ENCODE measurements around the gene IFNA6.

The IFNA6 gene

GRCh38 chr9:21362287-21362686, 11.6 kb upstream of the IFNA6 start:
- H3F3A ChIP-seq (ENCODE audit: control insufficient read depth, insufficient read depth) = no peaks in the 10 kb centered on the region
- no peaks in the 10 kb centered on the region for H3K36me3 ChIP-seq (ENCODE audit: control insufficient read depth, low read length)
- no peaks in the 10 kb centered on the region for H3K4me1 ChIP-seq (ENCODE audit: control insufficient read depth, low read length)
- no peaks in the 10 kb centered on the region for H3K9me3 ChIP-seq (ENCODE audit: control insufficient read depth, insufficient read depth, low read length)
- TF ChIP-seq CTCF (IDR thresholded peaks at IDR 0.05; ENCODE audit: low read depth, low read length, poor library complexity, severe bottlenecking) = no peak
- no peak for TF ChIP-seq EZH2phosphoT487 (IDR thresholded peaks at IDR 0.05; ENCODE audit: borderline replicate concordance, low read length)
- H3K4me3 ChIP-seq (ENCODE audit: low read length) = no peak overlapping the region
- peaks cover 13% of the 10 kb centered on the region for H3K27me3 ChIP-seq (ENCODE audit: control insufficient read depth, low read length)
- no peak overlapping the region for H3K27ac ChIP-seq (ENCODE audit: low read depth, low read length)
- H3K9me2 ChIP-seq (replicated peaks; ENCODE audit: control insufficient read depth, low read length) = no peaks in the 10 kb centered on the region
- no peaks in the 10 kb centered on the region for H3K79me2 ChIP-seq (ENCODE audit: control insufficient read depth, low read length)
- no peaks in the 10 kb centered on the region for H4K20me1 ChIP-seq (ENCODE audit: control insufficient read depth, insufficient read depth, low read depth, low read length)
- no peak overlapping the region for H3K4me2 ChIP-seq (ENCODE audit: low read length)

- H3K4me1 ChIP-seq (ENCODE audit: control insufficient read depth, low read length) = no peaks in the 10 kb centered on the region
- H3K27me3 ChIP-seq (ENCODE audit: control insufficient read depth, low read length) = peaks cover 11% of the 10 kb centered on the region
- H3K9me2 ChIP-seq (replicated peaks; ENCODE audit: control insufficient read depth, low read length) = no peaks in the 10 kb centered on the region
- H3K79me2 ChIP-seq (ENCODE audit: control insufficient read depth, low read length) = no peaks in the 10 kb centered on the region
- H3K27ac ChIP-seq (ENCODE audit: low read depth, low read length) = no peak overlapping the region
- no peaks in the 10 kb centered on the region for H4K20me1 ChIP-seq (ENCODE audit: control insufficient read depth, insufficient read depth, low read depth, low read length)
- H3F3A ChIP-seq (ENCODE audit: control insufficient read depth, insufficient read depth) = no peaks in the 10 kb centered on the region
- no peaks in the 10 kb centered on the region for H3K36me3 ChIP-seq (ENCODE audit: control insufficient read depth, low read length)
- H3K4me2 ChIP-seq (ENCODE audit: low read length) = no peak overlapping the region
- H3K9me3 ChIP-seq (ENCODE audit: control insufficient read depth, insufficient read depth, low read length) = no peaks in the 10 kb centered on the region
- no peak overlapping the region for H3K4me3 ChIP-seq (ENCODE audit: low read length)
- TF ChIP-seq EZH2phosphoT487 (IDR thresholded peaks at IDR 0.05; ENCODE audit: borderline replicate concordance, low read length) (no peak), CTCF (IDR thresholded peaks at IDR 0.05; ENCODE audit: low read depth, low read length, poor library complexity, severe bottlenecking) (no peak)
These were observed 7.1 kb upstream of the IFNA6 start for GRCh38 chr9:21357479-21358460.

- Histone ChIP-seq H3K4me2 (ENCODE audit: low read length) (no peak overlapping the region), H3K36me3 (ENCODE audit: control insufficient read depth, low read length) (no peaks in the 10 kb centered on the region), H3K4me1 (ENCODE audit: control insufficient read depth, low read length) (no peaks in the 10 kb centered on the region), H3K79me2 (ENCODE audit: control insufficient read depth, low read length) (no peaks in the 10 kb centered on the region), H4K20me1 (ENCODE audit: control insufficient read depth, insufficient read depth, low read depth, low read length) (no peaks in the 10 kb centered on the region), H3F3A (ENCODE audit: control insufficient read depth, insufficient read depth) (no peaks in the 10 kb centered on the region), H3K4me3 (ENCODE audit: low read length) (no peak overlapping the region), H3K9me2 (replicated peaks; ENCODE audit: control insufficient read depth, low read length) (no peaks in the 10 kb centered on the region), H3K27ac (ENCODE audit: low read depth, low read length) (no peak overlapping the region), H3K9me3 (ENCODE audit: control insufficient read depth, insufficient read depth, low read length) (no peaks in the 10 kb centered on the region), H3K27me3 (ENCODE audit: control insufficient read depth, low read length) (peaks cover 17% of the 10 kb centered on the region)
- TF ChIP-seq CTCF (IDR thresholded peaks at IDR 0.05; ENCODE audit: low read depth, low read length, poor library complexity, severe bottlenecking) (no peak), EZH2phosphoT487 (IDR thresholded peaks at IDR 0.05; ENCODE audit: borderline replicate concordance, low read length) (no peak)
These were observed 2.2 kb downstream of the IFNA6 start for GRCh38 chr9:21348430-21348970.

Measured in DOHH2 (cell line).